GM19238 (cell line): ENCODE measurements around the gene PAM.

ENCODE experiments used
- DNase-seq: peaks from one replicate; pipeline ENCODE4 v3.0.0; 2011; ENCODE audit warnings: low spot score; ENCODE audit not compliant: insufficient read length

The PAM gene

GRCh38 chr5:102858221-102858620 is 103.1 kb downstream of the PAM start:
- no peak for DNase-seq

GRCh38 chr5:102858808-102859207 is 103.7 kb downstream of the PAM start:
- no peak for DNase-seq

- no peak for DNase-seq
Measured at GRCh38 chr5:102860035-102860434, 104.9 kb downstream of the PAM start.

GRCh38 chr5:102863058-102863457 is 108.0 kb downstream of the PAM start:
- no peak for DNase-seq

GRCh38 chr5:102863764-102864560 is 108.9 kb downstream of the PAM start:
- DNase-seq: no peak

GRCh38 chr5:102865171-102865509 is 110.0 kb downstream of the PAM start:
- DNase-seq: no peak

GRCh38 chr5:102865510-102866236 is 110.6 kb downstream of the PAM start:
- peak; percentile 34 for DNase-seq

GRCh38 chr5:102866237-102866600 is 111.1 kb downstream of the PAM start:
- DNase-seq: no peak

GRCh38 chr5:102867992-102868662 is 113.0 kb downstream of the PAM start:
- DNase-seq: no peak

GRCh38 chr5:102869230-102869629 is 114.1 kb downstream of the PAM start:
- no peak for DNase-seq

GRCh38 chr5:102873379-102873932 is 118.4 kb downstream of the PAM start:
- no peak for DNase-seq

GRCh38 chr5:102874054-102874453 is 118.9 kb downstream of the PAM start:
- no peak for DNase-seq

GRCh38 chr5:102875721-102876123 is 120.6 kb downstream of the PAM start:
- DNase-seq: no peak

- no peak for DNase-seq
Measured at GRCh38 chr5:102876610-102877009, 121.5 kb downstream of the PAM start.

GRCh38 chr5:102879741-102880140 is 124.6 kb downstream of the PAM start:
- DNase-seq: no peak

GRCh38 chr5:102886586-102886985 is 131.5 kb downstream of the PAM start:
- DNase-seq: no peak

GRCh38 chr5:102888483-102888882 is 133.4 kb downstream of the PAM start:
- no peak for DNase-seq

GRCh38 chr5:102889033-102889432 is 133.9 kb downstream of the PAM start:
- DNase-seq: no peak

- no peak for DNase-seq
Measured at GRCh38 chr5:102890133-102890532, 135.0 kb downstream of the PAM start.

GRCh38 chr5:102891175-102891574 is 136.1 kb downstream of the PAM start:
- DNase-seq: no peak

GRCh38 chr5:102893942-102894341 is 138.8 kb downstream of the PAM start:
- DNase-seq: no peak

- no peak for DNase-seq
Measured at GRCh38 chr5:102895234-102895633, 140.1 kb downstream of the PAM start.
